C4-2B (cell line): Measurements from ENCODE around the gene DNAAF3.
"Not testable (repeated sequence)": the region's sequence is repeated elsewhere in the genome, so short reads cannot be mapped to it uniquely, and the experiment has no call there.

Experiments used
- H3K27ac ChIP-seq: fragments of 450-650 bp; 2 replicates; pipeline ENCODE4 v1.5.1; 2017
- ZFX ChIP-seq: fragments of 450-650 bp; IDR thresholded peaks from 2 replicates; pipeline ENCODE4 v1.6.1; 2017
- TF ChIP-seq, protein P1 (sequence below): fragments of 450-650 bp; conservative IDR thresholded peaks from 2 replicates; pipeline ENCODE4 v1.5.1; 2017; ENCODE audit warnings: mild to moderate bottlenecking

Gene DNAAF3

DNA sequence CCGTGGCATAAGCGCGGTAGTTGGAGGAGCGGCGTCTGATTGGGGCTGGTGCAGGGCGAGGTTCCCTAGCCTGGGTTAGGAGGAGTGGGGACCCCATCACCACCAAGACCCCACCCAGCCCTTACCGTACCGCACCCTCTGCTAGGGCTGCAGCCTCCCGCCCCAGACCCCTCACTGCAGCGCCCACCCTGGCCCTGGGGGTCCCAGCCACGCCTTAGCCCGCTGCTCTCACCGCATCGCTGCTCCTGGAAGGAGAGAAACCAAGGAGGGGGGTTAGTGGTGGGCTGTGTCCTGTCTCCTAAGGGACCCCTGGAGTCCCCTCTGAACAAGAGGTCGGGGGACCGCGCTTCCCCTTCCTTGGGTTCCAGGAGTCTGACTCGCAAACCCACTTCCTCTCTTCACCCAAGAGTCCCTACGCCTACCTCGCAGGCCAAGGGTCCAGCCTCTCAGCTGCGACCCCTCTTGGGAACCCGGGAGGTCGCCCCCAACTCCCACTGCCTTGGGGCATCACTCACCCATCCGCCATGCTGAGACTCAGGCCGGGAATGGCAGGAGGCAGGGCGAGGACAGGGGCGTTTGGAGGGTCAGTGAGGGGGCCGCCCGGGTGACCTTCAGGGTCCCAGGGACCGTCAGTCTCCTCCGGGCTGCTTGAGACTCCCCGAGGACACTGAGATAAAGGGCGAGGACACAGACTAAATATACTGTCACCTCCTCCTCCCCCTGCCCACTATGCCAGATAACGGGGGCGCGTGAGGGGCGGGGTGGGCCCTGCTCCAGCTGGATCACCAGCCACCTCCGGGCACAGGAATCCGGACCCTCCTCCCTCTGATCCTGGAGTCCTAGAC is 9.1 kb downstream of the DNAAF3 start, which contains the start of gene TNNI3:
Gene TNNI3 (minus strand): TSS at position 669 of the 845 bp plus-strand sequence. CDS start 143 bp downstream, at position 526.
- TF ChIP-seq, protein P1, sequence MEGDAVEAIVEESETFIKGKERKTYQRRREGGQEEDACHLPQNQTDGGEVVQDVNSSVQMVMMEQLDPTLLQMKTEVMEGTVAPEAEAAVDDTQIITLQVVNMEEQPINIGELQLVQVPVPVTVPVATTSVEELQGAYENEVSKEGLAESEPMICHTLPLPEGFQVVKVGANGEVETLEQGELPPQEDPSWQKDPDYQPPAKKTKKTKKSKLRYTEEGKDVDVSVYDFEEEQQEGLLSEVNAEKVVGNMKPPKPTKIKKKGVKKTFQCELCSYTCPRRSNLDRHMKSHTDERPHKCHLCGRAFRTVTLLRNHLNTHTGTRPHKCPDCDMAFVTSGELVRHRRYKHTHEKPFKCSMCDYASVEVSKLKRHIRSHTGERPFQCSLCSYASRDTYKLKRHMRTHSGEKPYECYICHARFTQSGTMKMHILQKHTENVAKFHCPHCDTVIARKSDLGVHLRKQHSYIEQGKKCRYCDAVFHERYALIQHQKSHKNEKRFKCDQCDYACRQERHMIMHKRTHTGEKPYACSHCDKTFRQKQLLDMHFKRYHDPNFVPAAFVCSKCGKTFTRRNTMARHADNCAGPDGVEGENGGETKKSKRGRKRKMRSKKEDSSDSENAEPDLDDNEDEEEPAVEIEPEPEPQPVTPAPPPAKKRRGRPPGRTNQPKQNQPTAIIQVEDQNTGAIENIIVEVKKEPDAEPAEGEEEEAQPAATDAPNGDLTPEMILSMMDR, result no peak
- TF ChIP-seq ZFX, result no peak
- no peak within 1 kb of the TSS for H3K27ac ChIP-seq

DNA sequence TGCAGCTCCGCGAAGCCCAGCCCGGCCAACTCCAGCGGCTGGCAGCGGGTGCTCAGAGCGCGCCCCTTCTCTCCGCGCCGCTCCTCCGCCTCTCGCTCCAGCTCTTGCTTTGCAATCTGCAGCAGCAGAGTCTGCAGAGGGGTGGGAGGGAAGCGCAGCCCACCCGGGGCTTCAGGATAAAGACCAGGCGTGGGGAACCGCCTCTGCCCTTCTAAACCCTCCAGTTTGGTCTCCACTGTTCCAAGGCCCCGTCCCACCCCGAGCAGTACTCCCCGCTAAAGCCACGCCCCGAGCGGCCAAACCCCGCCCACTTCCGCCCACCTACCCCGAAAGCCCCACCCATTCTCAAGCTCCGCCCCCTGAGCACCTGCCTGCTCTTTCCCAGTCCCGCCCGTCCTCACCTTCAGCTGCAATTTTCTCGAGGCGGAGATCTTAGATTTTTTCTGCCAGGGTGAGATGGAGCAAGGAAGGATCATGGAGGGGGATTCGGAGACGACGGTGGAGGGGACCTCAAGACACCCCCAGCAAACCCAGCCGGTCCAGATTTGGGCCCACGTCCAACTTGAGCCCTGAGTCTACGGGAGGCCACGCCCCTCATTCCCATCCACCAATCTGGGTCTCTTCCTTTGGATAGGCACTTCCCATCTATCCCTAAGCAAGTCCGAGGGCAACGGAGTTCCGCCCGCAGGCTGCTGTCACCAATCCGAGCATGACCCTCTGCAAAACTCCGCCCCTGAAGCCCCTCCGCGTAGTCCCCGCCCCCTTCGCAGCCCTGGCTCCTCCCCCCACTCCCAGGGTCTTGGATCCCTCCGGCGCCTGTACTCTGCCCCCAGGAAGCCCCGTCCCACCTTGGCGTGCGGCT is 10.0 kb downstream of the DNAAF3 start:
- H3K27ac ChIP-seq, result no peak overlapping the region
- TF ChIP-seq ZFX, result no peak
- TF ChIP-seq, protein P1, result no peak

DNA sequence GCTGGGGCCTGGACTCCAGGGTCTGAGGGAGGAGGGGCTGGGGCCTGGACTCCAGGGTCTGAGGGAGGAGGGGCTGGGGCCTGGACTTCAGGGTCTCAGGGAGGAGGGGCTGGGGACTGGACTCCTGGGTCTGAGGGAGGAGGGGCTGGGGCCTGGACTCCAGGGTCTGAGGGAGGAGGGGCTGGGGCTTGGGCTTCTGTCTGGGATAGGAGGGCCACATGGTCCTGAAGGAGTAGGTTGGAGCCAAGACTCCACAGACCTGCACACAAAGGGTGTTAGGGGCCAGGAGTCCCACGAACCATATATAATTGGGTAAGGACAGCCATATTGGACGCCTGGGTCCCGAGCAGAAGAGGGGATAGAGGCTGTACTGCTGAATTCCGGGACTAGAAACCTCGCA is 10.6 kb downstream of the DNAAF3 start:
- not testable (repeated sequence) for H3K27ac ChIP-seq

DNA sequence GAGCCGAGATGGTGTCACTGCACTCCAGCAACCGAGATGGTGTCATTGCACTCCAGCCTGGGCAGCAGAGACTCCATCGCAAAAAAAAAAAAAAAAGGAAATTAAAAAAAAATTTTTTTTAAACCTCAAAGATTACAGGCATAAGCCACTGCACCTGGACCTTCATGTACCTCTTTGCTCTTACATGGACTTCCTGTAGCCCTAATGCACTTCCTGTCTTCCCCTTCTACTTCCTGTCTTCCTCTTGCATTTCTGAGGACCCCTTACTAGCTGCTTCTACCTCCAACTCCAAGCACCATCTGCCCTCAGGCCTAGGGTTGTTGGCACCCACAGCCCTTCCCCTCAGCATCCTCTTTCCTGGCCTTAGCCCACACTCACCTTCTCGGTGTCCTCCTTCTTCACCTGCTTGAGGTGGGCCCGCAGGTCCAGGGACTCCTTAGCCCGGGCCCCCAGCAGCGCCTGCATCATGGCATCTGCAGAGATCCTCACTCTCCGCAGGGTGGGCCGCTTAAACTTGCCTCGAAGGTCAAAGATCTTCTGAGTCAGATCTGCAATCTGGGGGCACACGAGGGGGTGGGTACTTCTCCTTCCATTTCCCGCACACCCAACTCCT is 12.7 kb downstream of the DNAAF3 start:
- TF ChIP-seq, protein P1, result no peak
- TF ChIP-seq ZFX, result no peak
- no peak overlapping the region for H3K27ac ChIP-seq

DNA sequence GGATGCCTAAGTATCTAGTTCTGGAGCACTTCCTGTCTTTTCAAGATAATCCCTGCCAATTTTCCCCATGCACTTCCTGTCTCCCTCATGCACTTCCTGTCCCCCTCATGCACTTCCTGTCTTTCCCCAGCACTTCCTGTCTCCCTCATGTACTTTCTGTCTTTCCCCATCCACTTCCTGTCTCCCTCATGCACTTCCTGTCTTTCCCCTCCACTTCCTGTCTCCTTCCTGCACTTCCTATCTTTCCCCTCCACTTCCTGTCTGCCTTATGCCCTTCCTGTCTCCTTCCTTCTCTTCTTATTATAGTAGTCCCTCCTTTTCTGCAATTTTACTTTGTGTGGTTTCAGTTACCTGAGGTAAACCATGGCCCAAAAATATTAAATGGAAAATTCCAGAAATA is 14.4 kb downstream of the DNAAF3 start:
- TF ChIP-seq, protein P1, result no peak
- TF ChIP-seq ZFX, result no peak
- no peak overlapping the region for H3K27ac ChIP-seq

DNA sequence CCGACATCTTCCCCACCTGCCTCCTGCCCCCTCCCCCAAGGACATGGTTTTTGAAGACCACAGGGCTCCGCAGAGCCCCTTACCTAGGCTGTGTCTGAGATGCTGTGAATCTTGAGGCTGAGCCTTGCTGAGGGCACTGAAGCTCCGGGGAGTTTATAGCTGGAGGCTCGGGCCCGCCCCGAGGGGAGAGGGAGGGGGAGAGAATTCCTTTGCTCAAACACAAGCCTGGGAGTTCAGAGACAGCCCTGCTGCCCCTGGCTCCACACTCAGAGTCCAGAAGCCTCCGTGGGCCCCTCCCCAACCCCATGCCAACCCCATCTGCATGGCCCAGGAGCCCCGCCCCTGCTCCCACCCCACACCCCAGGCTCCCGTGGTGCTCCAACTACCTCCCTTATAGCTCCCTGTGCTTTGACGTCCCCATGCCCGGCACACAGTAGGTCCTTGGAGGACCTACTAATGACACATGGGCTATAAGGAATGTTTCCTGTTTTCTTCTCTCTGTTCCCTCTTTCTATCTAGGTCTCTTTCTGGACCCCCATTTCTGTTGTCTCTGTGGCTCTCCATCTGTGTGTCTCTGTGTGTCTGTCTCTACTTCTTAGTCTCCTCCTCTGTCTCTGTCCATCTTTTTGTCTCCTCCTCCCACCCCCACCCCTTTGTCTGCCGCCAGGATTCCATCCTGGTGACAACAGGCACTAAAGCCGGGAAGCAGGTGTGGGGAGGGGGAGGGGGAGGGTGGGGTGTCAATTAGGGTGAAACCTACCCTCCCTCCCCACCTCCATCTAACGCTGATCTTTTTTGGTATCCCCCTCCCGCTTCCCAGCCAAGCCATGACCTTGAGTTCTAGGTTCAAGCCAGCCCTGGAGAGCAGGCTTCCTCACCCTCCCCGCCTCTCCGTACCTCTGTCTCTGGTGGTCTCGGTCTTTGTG is 17.1 kb downstream of the DNAAF3 start, which contains the start of gene TNNT1:
Gene TNNT1 (minus strand): TSS at position 129 of the 926 bp plus-strand sequence. CDS start 2,049 bp downstream, outside the sequence.
- TF ChIP-seq, protein P1, result no peak
- TF ChIP-seq ZFX, result no peak
- no peak within 1 kb of the TSS for H3K27ac ChIP-seq
